Progenitor cell of endocrine pancreas (in vitro differentiated cells): ENCODE results near the gene IFT80. TPM values are rescaled to one million over a fixed set of nuclear protein-coding genes. Genes with fewer than 3 reads are reported as not detected.
"Not testable (repeated sequence)": the region's sequence is repeated elsewhere in the genome, so short reads cannot be mapped to it uniquely, and the experiment has no call there.

Experiments used
- DNase-seq: peaks from one replicate; pipeline ENCODE4 v3.0.0; 2021; ENCODE audit warnings: low spot score; ENCODE audit not compliant: unreplicated experiment
- H3K27ac Mint-ChIP-seq: 2 replicates; pipeline ENCODE4 v1.8.0; 2021; ENCODE audit warnings: mild to moderate bottlenecking, moderate library complexity, mixed read lengths
- H3K27me3 Mint-ChIP-seq: 2 replicates; pipeline ENCODE4 v1.8.0; 2021; ENCODE audit warnings: mixed read lengths
- H3K36me3 Mint-ChIP-seq: 2 replicates; pipeline ENCODE4 v1.8.0; 2022; ENCODE audit warnings: mixed read lengths; ENCODE audit not compliant: insufficient read depth
- H3K4me1 Mint-ChIP-seq: 2 replicates; pipeline ENCODE4 v1.8.0; 2021; ENCODE audit warnings: low read depth, mixed read lengths
- H3K4me3 Mint-ChIP-seq: 2 replicates; pipeline ENCODE4 v1.8.0; 2021; ENCODE audit warnings: low read depth, mild to moderate bottlenecking, moderate library complexity, mixed read lengths
- H3K9me3 Mint-ChIP-seq: 2 replicates; pipeline ENCODE4 v1.8.0; 2021; ENCODE audit warnings: low read depth, mixed read lengths
- CTCF ChIP-seq: fragments of 200-600 bp; sonication (generic); IDR thresholded peaks from one replicate; pipeline ENCODE4 v1.5.0; 2021; ENCODE audit warnings: antibody characterized with exemption, mild to moderate bottlenecking; ENCODE audit not compliant: unreplicated experiment
- total RNA-seq: library from RNA; stranded (reverse); gene quantifications from 2 replicates; pipeline ENCODE4 v1.2.1, GENCODE V29; 2021

IFT80 gene
- total RNA-seq, 1 donor from 2014 or later, result 48.1 TPM

GRCh38 chr3:160330690-160331089, 68.3 kb downstream of the IFT80 start:
- DNase-seq, result no peak
- Mint-ChIP-seq H3K27me3 (no peaks in the 10 kb centered on the region), H3K36me3 (peaks cover 8% of the 10 kb centered on the region), H3K4me1 (peaks cover 5% of the 10 kb centered on the region), H3K27ac (no peak overlapping the region), H3K4me3 (no peak overlapping the region), H3K9me3 (no peaks in the 10 kb centered on the region)
- no peak for TF ChIP-seq CTCF

GRCh38 chr3:160330109-160330508, 68.9 kb downstream of the IFT80 start:
- H3K4me3 Mint-ChIP-seq, result no peak overlapping the region
- TF ChIP-seq CTCF, result no peak
- no peak overlapping the region for H3K27ac Mint-ChIP-seq
- peaks cover 5% of the 10 kb centered on the region for H3K4me1 Mint-ChIP-seq
- no peak for DNase-seq
- H3K36me3 Mint-ChIP-seq, result peaks cover 8% of the 10 kb centered on the region
- H3K27me3 Mint-ChIP-seq, result no peaks in the 10 kb centered on the region
- no peaks in the 10 kb centered on the region for H3K9me3 Mint-ChIP-seq

- not testable (repeated sequence) for H3K9me3 Mint-ChIP-seq, H3K27ac Mint-ChIP-seq
- H3K36me3 Mint-ChIP-seq, result peaks cover 10% of the 10 kb centered on the region
These were observed 72.7 kb downstream of the IFT80 start for GRCh38 chr3:160326286-160326685.

GRCh38 chr3:160321821-160322220, 77.2 kb downstream of the IFT80 start:
- not testable (repeated sequence) for H3K27me3 Mint-ChIP-seq, H3K4me1 Mint-ChIP-seq, H3K4me3 Mint-ChIP-seq, H3K9me3 Mint-ChIP-seq, DNase-seq, H3K36me3 Mint-ChIP-seq, H3K27ac Mint-ChIP-seq

More at GRCh38 chr3:160326286-160326685, 72.7 kb downstream of the IFT80 start:
- DNase-seq, H3K4me3 Mint-ChIP-seq, H3K4me1 Mint-ChIP-seq, H3K27me3 Mint-ChIP-seq: not testable (repeated sequence)

- Mint-ChIP-seq H3K4me1 (no peaks in the 10 kb centered on the region), H3K27me3 (no peaks in the 10 kb centered on the region)
These were observed 79.7 kb downstream of the IFT80 start for GRCh38 chr3:160319322-160319721.

GRCh38 chr3:160314995-160315394, 84.0 kb downstream of the IFT80 start:
- H3K27ac Mint-ChIP-seq, result no peak overlapping the region
- H3K4me3 Mint-ChIP-seq, result no peak overlapping the region
- TF ChIP-seq CTCF, result no peak
- peaks cover under 1% of the 10 kb centered on the region for H3K9me3 Mint-ChIP-seq
- no peak for DNase-seq
- H3K36me3 Mint-ChIP-seq, result peaks cover 8% of the 10 kb centered on the region
- H3K27me3 Mint-ChIP-seq, result no peaks in the 10 kb centered on the region
- H3K4me1 Mint-ChIP-seq, result no peaks in the 10 kb centered on the region

More at GRCh38 chr3:160319322-160319721, 79.7 kb downstream of the IFT80 start:
- TF ChIP-seq CTCF, result no peak
- peaks cover 11% of the 10 kb centered on the region for H3K36me3 Mint-ChIP-seq
- no peak overlapping the region for H3K4me3 Mint-ChIP-seq
- H3K9me3 Mint-ChIP-seq, result peaks cover 2% of the 10 kb centered on the region
- DNase-seq, result no peak
- no peak overlapping the region for H3K27ac Mint-ChIP-seq
